Neural progenitor cell (in vitro differentiated cells): ENCODE measurements around the gene NUP93.

Experiments used
- EZH2 ChIP-seq: fragments of 200-600 bp; sonication (generic); IDR thresholded peaks from 2 replicates; pipeline ENCODE4 v1.6.1; 2017; ENCODE audit warnings: antibody characterized with exemption, mild to moderate bottlenecking, moderate library complexity
- EZH2phosphoT487 ChIP-seq: fragments of 200-600 bp; sonication (generic); IDR thresholded peaks from 2 replicates; pipeline ENCODE4 v1.6.1; 2017; ENCODE audit warnings: antibody characterized with exemption

GRCh38 chr16:56877486-56878182 is 147.7 kb downstream of the NUP93 start:
- no peak for TF ChIP-seq EZH2
- no peak for TF ChIP-seq EZH2phosphoT487
